DND-41 (cell line): ENCODE measurements around the gene IBA57.

Experiments used
- EZH2 ChIP-seq: IDR thresholded peaks from 3 replicates; pipeline ENCODE4 v1.6.1; 2012; ENCODE audit warnings: borderline replicate concordance, low read depth, mild to moderate bottlenecking, moderate library complexity, low read length, inconsistent platforms; ENCODE audit not compliant: severe bottlenecking
- TF ChIP-seq, protein P1 (sequence below): IDR thresholded peaks from 2 replicates; pipeline ENCODE4 v1.5.1; 2012; ENCODE audit warnings: borderline replicate concordance, low read length, moderate library complexity, mild to moderate bottlenecking; ENCODE audit not compliant: poor library complexity, severe bottlenecking; ENCODE audit errors: extremely low read depth

DNA sequence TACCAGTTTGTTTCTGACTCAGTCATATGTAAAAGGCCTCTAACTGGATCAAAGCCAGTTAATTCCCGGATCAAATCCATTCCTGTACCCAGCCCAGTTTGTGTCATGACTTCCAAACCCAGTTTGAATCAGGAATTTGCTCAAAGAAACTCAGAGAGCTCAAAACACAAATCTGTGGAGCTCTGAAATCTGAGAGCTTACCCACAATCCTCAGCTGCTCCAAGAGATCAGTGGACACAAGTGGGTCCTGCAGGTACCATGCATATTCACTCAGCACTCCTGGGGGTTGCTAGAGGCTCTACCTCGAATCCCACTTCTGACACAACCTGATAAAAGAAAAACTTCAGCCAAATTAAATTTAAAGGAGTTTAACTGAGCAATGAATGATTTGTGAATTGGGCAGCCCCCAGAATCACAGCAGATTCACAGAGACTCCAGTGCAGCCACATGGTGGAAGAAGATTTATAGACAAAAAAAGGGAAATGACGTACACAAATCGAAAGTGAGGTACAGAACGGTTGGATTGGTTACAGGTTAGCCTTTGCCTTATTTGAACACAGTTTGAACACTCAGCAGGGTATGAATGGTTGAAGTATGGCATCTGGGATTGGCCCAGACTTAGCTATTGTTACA lies 44.6 kb upstream of the IBA57 start:
- TF ChIP-seq, protein P1, sequence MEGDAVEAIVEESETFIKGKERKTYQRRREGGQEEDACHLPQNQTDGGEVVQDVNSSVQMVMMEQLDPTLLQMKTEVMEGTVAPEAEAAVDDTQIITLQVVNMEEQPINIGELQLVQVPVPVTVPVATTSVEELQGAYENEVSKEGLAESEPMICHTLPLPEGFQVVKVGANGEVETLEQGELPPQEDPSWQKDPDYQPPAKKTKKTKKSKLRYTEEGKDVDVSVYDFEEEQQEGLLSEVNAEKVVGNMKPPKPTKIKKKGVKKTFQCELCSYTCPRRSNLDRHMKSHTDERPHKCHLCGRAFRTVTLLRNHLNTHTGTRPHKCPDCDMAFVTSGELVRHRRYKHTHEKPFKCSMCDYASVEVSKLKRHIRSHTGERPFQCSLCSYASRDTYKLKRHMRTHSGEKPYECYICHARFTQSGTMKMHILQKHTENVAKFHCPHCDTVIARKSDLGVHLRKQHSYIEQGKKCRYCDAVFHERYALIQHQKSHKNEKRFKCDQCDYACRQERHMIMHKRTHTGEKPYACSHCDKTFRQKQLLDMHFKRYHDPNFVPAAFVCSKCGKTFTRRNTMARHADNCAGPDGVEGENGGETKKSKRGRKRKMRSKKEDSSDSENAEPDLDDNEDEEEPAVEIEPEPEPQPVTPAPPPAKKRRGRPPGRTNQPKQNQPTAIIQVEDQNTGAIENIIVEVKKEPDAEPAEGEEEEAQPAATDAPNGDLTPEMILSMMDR, result no peak
- no peak for TF ChIP-seq EZH2
